AML-193 (cell line): ENCODE results near the gene FOXA1.

ENCODE experiments used
- DNase-seq, 2 experiments: peaks; one replicate each; lab custom pipeline; 2025; lab: John Stamatoyannopoulos, UW

Gene FOXA1

DNA sequence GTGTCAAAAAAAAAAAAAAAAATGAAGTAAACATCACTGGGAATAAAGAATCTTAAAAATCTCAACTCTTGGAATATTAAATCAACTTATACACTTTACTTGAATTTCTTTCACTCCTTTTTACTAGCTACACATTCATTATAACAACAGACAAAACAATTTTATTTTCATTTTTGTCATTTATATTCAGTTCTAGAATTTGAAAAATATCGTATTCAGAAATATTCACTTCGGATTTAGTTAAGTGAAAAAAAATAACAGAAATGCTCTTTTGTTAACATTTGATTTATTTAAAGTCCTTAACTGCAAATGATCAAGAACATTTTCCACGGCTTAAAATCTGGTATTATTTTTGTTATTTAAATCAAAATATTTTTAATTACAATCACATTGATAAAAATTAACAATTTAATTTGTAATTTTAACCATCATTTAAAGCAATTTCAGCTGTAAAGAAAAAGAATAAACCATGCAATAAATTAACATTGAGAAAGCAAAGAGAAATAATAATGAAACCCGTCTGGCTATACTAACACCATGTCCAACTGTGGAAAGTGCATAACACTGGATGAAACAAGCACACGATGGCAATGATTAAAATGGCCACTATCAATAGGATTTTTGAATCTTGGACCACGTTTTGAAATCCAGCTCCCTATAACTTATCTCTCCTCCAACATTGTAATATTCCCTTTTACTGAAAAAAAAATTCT, 5.2 kb downstream of the FOXA1 start:
- DNase-seq: no peak

DNA sequence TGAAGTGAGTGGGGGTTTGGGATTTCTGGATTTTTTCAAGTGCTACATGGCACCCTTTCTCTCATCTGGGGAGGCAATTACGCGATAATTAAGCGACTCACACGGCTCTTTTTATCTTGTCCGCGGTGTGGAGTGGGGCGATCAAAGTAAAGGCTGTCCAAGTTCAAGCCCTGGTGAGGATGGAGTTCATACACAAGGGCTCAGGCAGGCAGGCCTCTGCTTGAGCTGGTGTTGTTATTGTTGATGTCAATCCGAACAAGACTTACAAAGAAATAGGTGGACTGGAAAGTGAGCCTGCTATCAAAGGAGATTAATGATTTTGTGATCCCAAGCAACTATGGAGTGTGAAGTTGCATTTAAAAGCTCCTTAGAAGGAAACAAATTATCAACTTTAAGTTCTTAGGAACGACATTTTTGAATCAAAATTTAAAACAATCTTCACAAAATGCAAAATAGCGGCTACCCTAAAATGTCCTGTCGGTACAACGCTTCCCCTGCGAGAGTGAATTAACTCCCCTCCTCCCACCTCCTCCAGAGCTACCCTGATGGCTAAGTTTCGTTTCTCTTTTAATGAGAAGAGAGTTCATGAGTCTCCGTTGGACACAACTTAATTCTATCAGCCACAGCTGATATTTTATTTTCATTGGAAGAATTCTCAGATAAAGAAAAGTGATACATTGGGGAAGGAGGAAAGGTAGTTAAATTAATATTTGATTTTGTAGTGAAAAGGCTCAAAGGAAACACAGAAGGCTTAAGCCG, 5.9 kb downstream of the FOXA1 start:
- no peak for DNase-seq

DNA sequence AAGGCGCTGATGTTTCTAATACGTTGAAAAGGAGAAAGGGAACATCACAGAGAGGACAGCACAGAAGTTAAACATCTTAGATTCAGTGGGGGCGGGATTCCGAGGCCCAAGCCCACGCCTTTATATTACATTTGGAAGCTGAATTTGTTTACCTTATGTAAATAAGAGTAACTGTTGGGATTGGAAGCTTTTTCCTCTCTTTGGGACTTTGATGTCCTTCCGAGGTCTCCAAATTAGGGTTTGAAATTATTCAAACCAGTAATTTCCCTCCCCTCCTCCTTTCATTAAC, 6.4 kb downstream of the FOXA1 start:
- DNase-seq: no peak

DNA sequence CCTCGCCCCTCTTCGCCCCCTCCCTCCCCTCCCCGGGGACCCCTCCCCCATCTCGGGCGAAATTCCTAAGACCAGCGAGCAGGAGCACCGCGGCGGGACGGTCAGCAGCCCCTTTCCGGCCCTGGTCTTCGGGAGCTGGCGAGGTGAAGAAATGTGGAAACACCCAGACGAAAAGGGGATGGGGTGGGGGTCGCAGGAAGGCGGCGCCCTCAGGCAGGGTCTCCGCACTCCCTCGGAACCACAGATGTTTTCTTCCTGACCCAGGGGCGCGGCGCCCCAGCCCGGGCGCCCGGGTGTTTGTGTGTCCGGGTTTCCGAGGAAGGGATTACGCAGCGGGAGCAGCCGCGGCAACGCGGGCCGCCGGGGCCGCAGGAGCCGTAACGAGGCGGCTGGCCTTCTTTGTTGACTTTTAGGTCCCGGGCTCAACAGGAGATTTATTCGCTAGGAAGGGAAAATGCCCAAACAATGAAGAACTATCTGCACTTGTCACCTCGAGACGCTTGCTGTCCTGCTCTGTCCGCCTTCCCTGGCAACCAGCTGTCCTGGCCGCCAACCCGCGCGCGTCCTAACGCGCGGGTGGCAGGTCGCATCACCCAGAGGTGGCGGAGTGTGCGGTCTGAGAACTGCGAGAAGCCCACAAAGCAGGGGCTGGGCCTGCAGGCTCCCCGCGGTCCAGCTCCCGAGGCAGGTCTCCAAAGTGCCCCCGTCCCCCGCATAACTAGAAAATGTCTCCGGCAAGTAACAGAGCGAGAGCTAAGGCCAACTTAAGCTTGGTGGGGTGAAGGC, 7.0 kb downstream of the FOXA1 start:
- no peak for DNase-seq

DNA sequence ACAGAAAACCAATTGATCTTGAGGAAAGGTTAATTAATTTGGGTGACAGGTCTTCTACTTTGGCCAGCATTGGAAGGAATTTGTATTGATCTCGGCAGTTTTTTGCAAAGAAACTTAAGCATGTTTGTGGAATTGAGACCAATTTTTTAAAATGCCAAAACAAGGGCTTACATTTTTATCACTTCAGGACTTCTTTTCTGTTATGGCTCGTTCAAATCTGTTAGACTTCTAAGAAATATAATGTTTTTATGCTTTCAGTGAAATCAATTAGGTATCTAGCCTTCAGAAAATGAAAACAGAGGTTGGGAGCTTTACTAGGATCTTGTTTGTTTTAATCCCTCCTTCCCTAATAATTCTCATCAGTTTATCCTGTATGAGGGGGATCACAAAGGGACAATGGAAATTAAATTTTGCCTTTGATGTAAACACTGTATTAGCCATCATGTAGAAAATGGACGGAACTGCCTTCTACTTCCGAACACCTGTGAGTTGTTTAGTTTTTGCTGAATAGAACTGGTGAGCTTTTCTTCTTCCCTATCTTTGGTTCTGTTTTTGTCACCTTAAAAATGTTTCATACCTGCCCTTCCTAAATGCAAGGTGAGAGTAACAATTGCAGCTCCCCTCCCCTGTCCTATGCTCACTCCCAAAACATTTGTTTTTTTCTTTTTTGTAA, 7.8 kb downstream of the FOXA1 start:
- no peak for DNase-seq

DNA sequence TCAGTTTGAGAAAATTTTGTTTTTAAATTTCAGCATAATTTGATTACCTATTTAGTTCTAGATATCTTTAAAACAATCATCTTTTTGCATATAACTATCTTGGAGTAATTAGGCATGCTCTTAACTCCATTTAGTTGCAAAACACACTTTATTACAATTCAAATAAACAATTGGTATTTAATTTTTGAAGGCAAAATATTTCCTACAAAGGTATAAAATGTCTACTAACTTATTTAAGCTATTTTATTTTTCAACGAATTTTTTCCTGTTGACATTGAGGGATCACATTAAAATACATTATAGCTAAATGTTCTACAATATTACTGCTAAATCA, 8.3 kb downstream of the FOXA1 start:
- no peak for DNase-seq

DNA sequence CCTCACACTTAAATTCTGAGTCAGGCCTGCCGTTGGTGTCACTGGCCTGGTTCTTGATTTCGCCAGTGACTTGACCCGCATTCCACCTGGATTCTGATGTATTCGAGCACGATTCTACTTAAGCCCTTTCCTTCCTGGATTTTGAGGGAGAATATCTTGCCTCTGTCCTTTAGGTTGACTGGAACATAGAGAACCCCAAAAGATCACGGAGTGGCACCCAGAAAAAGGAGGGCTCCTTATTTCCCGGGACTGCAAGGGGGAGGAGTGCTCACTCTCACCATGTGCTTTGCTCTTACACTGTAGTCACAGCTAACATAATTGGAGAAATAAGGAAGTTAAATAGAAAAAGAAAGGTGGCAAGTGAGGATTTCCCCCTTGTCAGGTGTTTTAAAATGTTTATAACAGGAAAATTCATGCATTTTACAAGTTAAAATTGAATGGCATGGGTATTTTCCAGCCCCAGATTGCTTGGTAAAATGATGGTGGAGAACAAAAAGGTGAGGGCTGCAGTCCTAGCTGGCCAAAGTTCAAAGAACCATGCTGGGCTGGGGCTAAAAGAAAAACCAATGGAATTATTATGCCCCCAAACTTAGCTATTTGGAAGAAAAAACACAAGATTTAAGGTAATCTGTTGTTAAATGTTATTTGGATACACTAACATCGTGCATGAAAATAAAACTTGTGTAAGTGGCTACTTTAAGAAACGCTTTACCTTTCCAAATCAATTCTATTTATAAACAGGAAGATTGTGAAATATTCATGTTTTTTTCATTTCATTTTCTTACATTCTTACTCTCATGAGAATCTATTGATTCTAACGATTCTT, 8.9 kb downstream of the FOXA1 start:
- DNase-seq: no peak

DNA sequence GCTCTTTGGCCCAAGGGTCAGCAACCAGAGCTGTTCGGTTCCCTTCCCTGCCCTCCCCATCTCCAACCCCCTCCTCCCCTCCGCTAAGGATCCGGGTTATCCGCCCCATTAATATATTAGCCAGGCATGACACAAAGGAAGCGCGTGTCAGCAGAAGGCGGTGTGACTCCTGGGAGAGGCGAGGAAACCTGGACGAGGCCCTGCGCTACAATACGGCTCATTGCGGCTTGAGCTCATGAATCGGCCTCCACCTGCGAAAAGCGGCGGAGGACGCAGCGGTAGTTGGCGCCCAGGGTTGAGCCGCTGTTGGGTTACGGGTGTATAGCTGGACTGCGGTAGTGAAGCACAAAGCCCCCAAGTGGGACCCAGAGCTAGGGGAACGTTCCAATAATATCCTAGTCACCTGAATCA, 9.9 kb downstream of the FOXA1 start:
- DNase-seq: no peak

DNA sequence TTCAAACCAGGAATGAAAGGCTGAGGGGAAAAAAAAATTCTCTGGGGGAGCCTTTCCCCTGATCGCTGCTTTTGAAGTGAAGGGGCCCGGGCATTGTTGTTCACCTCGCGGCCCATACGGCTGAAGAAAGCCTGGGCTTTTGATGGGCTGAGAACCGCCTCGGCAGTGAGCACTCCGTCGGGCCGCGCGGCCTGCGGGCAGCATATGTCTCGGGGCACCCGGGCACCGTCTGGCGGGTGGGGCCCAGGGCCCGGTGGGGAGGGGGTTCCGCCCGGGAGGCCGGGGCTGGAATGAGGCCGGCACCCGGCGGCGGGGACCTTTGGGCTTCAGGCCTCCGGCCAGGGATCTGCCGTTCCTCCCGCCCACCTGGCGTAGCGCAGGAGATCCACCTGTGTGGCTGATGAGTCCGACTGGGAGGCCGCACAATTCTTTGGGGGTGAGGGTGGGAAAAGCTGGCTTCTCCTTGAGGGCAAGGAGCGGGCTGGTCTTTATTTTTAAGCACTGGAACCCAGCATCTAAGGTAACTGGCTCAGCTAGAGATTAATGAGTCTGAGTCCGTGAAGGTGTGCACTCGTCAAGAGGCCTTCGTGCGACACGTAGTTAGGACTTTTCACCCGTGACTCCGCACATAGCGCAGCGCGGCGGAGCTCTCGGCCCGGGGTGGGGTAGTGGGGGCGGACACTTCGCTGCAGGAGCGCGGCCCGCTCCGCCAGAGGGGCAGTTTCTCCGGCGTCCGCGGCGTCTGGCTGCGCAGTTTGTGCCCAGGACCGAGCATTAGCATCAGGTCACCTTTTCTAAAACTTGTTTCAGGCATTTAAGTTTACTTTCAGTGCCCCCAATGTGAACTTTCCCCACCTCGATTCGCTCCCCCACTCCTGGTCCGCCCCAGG, 10.6 kb downstream of the FOXA1 start:
- no peak for DNase-seq

DNA sequence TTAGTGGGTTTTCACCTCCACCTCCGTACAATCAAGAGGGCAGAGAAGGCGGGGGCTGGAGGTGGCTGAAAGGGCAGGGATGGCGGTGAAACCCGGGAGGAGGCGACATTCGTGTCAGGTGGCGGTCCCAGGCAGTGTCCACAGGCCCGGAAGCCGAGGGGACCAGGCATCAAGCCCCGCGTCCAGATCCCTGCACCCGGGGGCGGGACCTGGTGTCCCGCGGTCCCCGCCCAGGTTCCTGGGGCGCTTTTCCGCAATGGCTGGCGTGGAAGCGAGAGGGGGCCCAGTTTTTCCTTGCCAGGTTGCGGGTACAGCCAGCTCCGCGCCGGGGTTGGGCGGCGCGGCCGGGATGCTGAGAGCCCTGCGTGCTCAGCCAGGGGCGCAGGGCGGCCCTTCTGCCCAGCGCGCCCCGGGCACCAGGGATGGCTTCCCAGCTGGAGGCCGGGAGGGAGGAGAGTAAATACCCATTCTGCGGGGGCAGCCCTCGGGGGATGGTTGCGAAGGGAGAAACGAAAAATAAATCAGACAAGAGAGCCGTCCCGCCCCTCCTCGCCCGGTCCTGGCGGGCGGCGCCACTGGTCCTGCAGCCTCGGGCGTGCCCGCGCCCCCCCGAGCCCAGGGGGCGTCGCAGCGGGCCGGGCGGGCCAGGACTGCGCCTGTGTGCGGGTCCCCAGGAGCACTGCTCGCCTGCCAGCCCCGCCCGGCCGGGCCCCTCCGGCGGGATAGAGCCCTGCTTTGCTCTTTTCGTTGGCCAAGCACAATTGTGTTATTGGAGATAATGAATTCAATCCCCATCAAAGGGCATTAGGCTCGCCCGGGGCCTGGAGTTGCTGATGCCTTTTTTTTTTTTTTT, 11.5 kb downstream of the FOXA1 start:
- DNase-seq: no peak

DNA sequence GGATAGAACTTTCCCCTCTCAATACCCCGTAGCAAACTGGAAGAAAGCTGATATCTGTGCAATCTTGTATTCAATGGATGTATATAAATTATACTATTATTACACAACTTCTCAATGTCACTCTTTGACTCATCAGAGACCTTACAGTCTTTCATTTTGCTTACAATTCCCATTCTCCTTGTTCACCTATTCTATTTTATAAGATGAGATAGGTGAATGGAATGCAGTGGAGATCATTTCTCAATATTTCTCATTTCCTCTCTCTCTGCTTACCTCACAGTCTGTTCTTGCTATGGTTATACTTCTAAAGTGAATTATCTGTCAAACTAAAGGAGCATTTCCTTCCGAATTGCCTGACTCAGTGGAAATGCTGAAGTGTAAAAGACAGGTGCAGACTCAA, 14.9 kb downstream of the FOXA1 start:
- DNase-seq: no peak

DNA sequence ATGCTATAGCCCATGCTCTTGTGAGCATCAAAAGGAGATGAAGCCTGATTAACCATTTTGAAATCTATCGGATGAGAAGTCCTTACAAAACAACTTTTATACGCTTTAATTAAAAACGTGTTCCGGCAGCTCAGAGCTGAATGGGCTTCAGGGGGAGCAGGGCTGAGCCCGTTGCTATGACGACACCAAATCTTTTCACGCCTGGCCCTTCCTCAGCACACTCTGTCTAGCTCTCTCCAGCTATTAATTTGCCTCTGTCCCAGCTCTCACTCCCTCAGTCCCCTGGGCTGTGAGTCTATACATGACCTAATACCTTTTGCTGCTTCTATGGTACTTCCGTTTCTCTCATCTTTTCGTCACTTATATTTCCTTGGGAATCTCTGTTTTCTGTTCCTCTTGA, 15.8 kb downstream of the FOXA1 start:
- no peak for DNase-seq

DNA sequence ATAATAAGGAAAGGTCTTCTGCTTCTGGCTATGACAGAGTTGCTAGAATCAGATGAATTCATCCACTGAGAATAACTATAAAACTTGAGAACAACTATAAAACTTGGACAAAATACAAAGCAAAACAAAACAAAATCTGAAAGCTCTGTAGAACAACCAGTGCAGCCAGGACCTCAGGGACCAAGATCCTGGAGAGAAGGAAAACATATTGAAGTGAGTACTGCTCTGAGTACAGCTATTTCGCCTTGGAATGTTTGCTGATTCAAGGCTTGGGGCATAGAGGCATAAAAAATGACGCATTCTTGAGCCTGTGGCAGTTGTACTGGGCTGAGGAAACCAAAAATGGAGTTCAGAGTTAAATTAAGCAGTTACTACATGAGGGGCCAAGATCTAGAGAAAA, 21.7 kb downstream of the FOXA1 start:
- no peak for DNase-seq

DNA sequence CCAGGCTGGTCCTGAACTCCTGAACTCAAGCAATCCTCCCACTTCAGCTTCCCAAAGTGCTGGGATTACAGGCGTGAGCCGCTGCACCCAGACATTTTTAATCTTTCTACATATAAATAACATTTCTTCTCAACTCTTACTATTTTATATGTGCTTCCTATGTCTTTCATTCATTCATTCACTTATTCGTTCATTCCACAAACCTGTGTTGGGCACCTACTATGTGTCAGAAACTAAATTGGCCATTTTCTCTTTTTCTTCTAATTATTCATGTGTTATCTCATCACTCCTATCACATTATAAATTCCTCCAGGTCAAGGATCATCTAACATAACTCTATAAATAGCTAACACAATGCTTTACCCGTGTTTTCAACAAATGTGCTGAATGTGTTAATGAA, 23.7 kb downstream of the FOXA1 start:
- DNase-seq: no peak

DNA sequence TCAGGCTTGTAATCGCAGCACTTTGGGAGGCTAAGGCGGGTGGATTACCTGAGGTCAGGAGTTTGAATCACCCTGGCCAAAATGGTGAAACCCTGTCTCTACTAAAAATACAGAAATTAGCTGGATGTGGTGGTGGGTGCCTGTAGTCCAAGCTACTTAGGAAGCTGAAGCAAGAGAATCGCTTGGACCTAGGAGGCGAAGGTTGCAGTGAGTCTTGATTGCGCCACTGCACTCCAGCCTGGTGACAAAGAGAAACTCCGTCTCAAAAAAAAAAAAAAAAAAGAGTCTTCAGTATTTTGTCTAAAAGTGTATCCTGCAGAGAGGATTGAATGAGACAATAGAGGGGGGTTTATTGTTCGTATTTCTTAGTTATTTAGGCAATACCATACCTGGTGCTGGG, 25.3 kb downstream of the FOXA1 start:
- no peak for DNase-seq

DNA sequence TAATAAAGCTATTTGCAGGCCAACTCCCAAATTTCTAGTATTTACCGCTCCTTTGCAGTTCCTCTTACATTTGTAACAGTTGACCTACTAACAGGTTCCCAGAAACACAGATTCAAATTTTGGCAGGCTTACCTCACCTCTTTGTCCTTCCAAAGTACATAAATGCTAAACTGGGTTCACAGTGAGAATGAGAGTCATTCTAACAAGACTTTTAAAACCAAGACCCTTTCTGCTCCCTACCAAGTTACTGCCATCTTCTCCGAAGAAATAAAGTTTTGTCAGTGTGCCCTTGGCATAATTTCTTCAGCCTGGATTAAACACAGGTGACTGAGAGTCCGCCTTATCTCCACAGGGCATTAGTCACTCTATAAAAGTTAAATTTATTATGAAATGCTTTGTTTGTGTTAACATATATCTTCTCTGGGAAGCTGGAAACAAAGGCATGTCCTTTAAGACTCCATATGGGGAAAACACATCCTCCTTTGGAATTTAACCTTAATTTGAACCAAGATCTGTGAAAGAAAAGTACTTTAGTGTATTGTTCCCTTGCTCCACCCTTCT, 28.2 kb downstream of the FOXA1 start:
- DNase-seq: no peak

DNA sequence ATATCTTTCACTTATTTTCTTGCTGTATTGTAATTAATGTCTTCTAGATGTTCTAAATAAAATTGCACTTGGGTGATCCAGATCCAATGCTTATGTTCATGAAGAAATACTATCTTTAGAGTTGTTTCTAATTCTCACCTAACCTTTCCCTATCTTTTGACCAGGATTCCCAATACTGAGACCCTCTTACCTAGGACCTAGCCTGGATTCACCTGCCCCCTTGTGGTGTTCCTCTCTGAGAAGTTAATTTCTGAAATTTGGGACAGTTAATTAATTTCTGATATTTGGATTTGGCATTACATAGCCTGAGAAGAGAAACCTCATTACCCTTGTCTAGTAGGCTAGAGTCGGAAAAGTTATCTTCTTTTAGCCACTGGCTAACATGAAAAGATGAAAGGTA, 29.5 kb downstream of the FOXA1 start:
- no peak for DNase-seq

DNA sequence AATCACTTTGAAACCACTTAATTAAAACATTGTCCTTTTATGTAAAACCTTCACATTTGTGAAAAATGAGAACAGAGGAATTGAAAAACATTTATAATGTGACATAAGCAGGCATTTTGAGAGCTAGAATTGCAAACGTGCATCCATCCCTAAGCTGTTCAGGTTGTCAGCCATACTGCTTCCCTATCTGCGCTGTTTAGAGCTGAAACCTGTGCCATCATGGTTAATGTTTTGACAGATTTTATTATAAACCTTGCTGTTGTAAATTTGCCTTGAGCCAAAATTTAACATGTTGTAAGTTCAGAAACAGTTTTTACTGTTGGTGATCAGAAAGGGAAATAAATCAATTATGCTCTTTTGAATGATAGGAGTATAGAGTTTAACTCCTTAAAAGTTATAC, 31.9 kb downstream of the FOXA1 start:
- DNase-seq: no peak

DNA sequence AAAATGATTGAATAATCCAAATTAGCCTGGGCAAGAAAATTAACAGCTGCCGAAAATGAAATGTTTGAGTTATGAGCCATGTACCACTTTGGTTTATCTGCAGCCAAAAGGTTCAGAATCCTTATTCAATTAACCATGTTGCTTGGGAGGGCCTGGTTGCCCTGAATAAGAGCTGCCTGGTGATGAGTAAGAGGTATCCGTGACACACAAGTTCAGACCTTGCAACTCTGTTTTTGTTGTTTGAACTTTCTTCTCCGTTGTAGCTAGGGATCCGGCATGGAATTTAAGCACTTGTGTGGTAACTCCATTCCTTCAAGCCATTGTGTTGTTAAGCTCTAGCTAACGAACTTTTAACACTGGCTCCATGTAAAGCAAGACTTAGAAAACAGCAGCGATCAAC, 35.7 kb downstream of the FOXA1 start:
- no peak for DNase-seq

DNA sequence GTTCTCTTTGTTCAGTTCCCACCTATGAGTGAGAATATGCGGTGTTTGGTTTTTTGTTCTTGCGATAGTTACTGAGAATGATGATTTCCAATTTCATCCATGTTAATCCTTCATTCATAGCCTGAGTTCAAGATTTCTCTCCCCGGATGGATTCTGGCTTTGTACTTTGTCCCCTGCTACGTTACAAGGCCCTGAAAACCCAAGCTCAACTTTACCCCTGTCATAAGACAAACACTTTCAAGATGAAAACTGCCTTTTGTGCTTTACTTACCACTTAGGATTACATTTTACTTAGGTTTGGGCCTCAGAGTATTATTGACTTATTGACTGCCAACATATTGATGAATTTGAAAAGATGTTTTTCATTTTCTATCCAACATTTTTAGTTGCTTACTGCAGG, 36.3 kb downstream of the FOXA1 start:
- DNase-seq: no peak
